Measurements from ENCODE around the gene SYNC.

SYNC gene

GRCh38 chr1:32702599-32703478 lies at the start of gene SYNC:
Gene SYNC, minus strand, starts transcription at chr1:32702770. Its CDS starts 110 bp downstream, at chr1:32702660.
- peak in 1 of 2 donors; percentile 17 for DNase-seq (ENCODE audit: low read depth in 2 of 2)

DNA sequence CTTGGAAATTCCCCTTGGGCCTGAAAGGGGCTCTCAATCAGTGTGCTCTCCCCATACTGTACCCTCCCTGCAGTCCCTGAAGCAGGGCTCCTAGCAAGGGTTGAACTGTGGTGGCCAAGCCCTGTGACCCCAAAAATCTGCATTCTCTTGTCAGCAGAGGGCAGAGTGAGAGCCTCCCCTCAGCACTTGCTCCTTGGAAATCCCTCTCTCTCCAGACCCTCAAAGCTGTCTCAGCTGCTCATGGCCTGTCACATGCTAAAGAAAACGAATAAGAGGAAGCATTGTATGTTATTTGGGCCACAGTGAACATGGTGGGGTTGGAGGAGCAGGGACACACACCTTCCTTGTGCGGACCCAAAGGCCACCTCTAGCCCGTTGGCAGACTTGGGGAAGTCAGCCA lies 47.2 kb upstream of the SYNC start:
- no peak for DNase-seq (ENCODE audit: low read depth in 2 of 2)

- no peak for DNase-seq (ENCODE audit: low read depth in 2 of 2)
Observed at GRCh38 chr1:32749332-32749731, 46.8 kb upstream of the SYNC start.

DNA sequence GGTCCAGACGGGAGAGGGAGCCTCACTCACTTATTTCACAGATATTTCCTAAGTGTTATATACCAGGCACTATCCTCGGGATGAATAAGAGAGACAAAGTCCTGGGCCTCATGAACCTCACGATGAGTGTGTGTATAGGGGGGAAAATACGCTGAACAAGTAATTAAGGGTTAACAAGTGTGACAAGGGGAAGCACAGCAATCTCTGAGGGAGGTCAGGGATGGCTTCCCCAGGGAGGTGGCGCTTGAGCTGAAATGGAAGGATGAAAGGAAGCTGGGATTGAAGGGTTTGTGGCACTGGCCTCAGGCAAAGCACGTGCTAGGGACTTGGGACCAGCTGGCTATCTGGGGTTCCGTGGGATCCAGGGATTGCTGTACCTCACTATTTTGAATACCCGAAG lies 46.4 kb upstream of the SYNC start:
- no peak for DNase-seq (ENCODE audit: low read depth in 2 of 2)

GRCh38 chr1:32748348-32748747 lies 45.8 kb upstream of the SYNC start:
- DNase-seq (ENCODE audit: low read depth in 2 of 2) = no peak

- no peak for DNase-seq (ENCODE audit: low read depth in 2 of 2)
Observed at GRCh38 chr1:32746130-32746529, 43.6 kb upstream of the SYNC start.

DNA sequence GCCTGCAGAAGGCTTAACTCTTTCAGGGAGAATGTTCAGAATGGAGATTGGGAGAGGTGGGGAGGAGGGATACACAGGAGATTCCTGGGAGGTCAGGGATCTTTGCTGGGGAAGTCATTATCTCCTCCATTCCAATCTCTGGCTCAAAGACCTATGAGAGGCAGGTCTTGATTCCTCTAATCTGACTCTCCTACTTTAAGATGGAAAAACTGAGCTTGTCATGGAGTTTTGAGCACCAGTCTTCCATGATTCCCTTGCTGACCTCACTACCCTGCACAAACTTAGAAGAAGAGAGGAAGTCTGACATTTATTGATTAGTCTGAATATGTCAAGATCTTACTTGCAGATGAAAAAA lies 41.5 kb upstream of the SYNC start:
- no peak for DNase-seq (ENCODE audit: low read depth in 2 of 2)

GRCh38 chr1:32743380-32744070 lies 41.0 kb upstream of the SYNC start:
- DNase-seq (ENCODE audit: low read depth in 2 of 2) = no peak

DNA sequence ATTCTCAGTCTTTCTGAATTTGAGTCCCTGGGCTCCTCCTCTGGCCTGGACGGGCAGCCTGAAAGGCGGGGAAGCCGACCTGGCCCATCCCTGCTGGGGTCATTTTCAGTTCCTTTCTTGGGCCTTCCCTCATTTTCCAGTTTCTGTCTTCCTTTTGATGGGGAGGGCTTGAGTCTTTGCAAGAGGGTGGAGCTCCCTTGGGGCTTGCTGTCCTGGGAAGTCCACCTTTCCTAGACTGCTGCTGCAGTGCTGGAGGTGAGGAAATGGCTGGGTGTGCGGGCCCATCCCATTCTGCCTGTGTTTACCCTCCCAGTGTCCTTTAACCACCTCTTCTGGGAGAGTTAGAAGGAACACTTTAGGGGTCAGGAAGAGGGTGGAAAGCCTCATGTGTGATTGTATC lies 40.4 kb upstream of the SYNC start:
- no peak for DNase-seq (ENCODE audit: low read depth in 2 of 2)

GRCh38 chr1:32742199-32742947 lies 39.8 kb upstream of the SYNC start:
- DNase-seq (ENCODE audit: low read depth in 2 of 2) = no peak

- no peak for DNase-seq (ENCODE audit: low read depth in 2 of 2)
Observed at GRCh38 chr1:32741413-32742198, 39.0 kb upstream of the SYNC start.

DNA sequence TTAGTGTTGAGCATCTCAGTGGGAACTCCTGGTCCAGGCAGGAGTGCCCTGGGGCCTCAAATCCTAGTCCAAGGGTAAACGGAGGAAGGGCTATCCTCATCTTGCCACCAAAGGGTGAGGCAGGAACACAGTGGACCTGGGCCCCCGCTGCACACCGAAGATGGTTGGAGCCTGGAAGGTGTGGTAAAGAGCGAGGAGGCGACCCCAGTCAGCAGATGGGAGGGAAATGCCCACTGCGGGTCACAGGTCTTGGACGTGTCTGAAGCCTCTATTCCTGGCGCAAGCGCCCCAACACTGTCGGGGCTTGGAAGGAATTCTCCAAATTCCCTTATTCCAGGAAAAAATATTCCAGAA lies 38.5 kb upstream of the SYNC start:
- DNase-seq (ENCODE audit: low read depth in 2 of 2) = no peak

- DNase-seq (ENCODE audit: low read depth in 2 of 2) = no peak
Observed at GRCh38 chr1:32736812-32737791, 34.5 kb upstream of the SYNC start.

DNA sequence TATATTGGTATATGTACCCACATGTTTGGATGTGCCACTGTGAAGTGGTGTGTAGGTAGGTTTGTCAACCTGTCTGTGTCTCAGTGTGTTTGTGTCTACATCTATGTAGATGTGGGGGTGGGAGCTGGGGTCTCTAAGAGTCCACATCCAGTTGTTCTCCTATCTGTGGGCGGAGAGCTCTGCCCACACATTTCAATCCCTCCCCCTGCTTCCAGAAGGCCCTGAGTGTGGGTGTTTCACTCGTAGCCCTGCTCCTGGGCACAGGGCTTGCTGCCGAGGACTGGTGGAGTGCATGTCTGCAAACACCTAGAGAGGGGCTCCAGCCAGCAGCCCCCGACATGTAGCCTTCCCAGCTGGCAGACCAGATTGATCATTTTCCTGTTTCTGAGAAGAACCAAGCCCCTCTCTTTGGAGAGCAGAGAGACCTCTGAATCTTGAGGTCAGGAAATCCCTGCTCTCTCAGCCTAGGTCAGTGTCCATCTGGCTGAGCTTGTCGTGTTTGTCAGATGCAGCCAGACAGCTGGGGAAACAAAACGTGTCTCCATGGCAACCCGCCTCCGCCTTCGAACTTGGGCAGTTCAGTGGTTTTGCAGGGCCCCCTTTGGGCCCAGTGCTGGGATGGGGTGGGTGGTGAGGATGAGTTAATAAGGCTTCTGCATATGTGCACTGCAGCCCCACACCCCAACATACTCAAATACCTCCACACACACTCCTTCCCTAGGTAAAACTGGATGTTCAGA lies 31.2 kb upstream of the SYNC start:
- DNase-seq (ENCODE audit: low read depth in 2 of 2) = peak in 1 of 2 donors; percentile 15

GRCh38 chr1:32729254-32730046 lies 26.9 kb upstream of the SYNC start:
- no peak for DNase-seq (ENCODE audit: low read depth in 2 of 2)

DNA sequence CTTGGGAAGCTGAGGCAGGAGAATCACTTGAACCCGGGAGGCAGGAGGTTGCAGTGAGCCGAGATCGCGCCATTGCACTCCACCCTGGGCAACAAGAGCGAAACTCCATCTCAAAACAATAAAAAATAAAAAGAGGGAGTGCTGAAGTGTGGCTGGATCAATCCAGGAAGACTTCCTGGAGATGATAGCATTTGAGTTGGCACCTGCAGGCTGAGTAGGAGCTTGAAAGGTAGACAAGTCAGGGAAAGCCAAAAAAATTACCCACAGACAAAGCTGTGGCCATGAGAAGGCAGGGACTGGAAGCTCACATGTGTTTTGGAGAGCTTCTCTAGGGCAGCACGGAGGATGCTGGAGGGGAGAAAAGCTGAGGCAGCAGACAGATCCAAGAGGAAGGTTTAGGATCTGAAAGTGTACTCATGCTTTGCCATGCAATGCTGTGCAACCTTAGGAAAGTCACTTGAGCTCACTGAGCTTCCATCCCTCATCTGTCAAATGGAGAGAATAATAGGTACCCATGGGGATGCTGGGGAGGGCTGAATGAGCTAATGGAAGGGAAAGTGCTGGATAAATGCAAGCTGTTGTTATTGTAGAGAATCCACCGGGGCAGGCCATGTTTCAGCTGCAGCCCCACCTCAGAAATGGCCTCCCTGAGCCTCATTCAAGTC lies 26.0 kb upstream of the SYNC start:
- no peak for DNase-seq (ENCODE audit: low read depth in 2 of 2)

GRCh38 chr1:32727876-32728275 lies 25.3 kb upstream of the SYNC start:
- no peak for DNase-seq (ENCODE audit: low read depth in 2 of 2)

- DNase-seq (ENCODE audit: low read depth in 2 of 2) = no peak
Observed at GRCh38 chr1:32725615-32725982, 23.0 kb upstream of the SYNC start.
